NB4 (cell line): Measurements from ENCODE around the gene LIPT1.
"Not testable (repeated sequence)": the region's sequence is repeated elsewhere in the genome, so short reads cannot be mapped to it uniquely, and the experiment has no call there.

Source experiments
- DNase-seq: peaks from one replicate; pipeline ENCODE4 v3.0.0; 2010; ENCODE audit warnings: low read depth
- H3K4me3 ChIP-seq: one replicate; pipeline ENCODE4 v1.5.1; 2011; ENCODE audit warnings: mild to moderate bottlenecking, low read depth, low read length, moderate library complexity
- MYC ChIP-seq: IDR thresholded peaks from 2 replicates; pipeline ENCODE4 v1.6.1; 2011; ENCODE audit warnings: low read depth, low read length
- POLR2A ChIP-seq: IDR thresholded peaks from 2 replicates; pipeline ENCODE4 v1.6.1; 2011; ENCODE audit warnings: mild to moderate bottlenecking; ENCODE audit not compliant: insufficient read length; ENCODE audit errors: extremely low read depth
- TF ChIP-seq, protein P1 (sequence below): IDR thresholded peaks from 2 replicates; pipeline ENCODE4 v1.6.1; 2011; ENCODE audit warnings: low read depth, low read length
- TF ChIP-seq, protein P2 (sequence below): IDR thresholded peaks from one replicate; pipeline ENCODE4 v1.5.1; 2012; ENCODE audit warnings: low read depth, low read length

Gene LIPT1

DNA sequence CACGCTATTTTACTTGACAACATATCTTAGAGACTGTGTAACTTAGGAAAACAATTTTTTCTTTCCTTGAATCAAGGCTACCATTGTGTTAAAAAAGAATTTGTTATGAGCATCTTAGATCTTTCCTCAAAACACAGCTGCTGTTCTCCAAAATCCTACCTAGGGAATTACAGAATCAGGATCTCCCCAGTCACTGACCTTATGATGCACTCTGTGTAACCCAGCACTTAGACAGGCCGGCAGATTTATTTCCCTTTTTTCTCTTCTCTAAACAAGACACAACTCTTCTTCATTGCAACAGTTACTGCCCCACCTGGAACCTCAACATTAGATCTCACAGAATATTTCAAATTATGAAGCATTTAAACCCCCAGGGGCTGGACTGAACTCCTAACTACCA is 26.8 kb upstream of the LIPT1 start:
- no peak for TF ChIP-seq MYC
- TF ChIP-seq, protein P1, sequence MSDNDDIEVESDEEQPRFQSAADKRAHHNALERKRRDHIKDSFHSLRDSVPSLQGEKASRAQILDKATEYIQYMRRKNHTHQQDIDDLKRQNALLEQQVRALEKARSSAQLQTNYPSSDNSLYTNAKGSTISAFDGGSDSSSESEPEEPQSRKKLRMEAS: no peak
- TF ChIP-seq, protein P2, sequence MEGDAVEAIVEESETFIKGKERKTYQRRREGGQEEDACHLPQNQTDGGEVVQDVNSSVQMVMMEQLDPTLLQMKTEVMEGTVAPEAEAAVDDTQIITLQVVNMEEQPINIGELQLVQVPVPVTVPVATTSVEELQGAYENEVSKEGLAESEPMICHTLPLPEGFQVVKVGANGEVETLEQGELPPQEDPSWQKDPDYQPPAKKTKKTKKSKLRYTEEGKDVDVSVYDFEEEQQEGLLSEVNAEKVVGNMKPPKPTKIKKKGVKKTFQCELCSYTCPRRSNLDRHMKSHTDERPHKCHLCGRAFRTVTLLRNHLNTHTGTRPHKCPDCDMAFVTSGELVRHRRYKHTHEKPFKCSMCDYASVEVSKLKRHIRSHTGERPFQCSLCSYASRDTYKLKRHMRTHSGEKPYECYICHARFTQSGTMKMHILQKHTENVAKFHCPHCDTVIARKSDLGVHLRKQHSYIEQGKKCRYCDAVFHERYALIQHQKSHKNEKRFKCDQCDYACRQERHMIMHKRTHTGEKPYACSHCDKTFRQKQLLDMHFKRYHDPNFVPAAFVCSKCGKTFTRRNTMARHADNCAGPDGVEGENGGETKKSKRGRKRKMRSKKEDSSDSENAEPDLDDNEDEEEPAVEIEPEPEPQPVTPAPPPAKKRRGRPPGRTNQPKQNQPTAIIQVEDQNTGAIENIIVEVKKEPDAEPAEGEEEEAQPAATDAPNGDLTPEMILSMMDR: no peak
- no peak for TF ChIP-seq POLR2A
- DNase-seq: no peak

DNA sequence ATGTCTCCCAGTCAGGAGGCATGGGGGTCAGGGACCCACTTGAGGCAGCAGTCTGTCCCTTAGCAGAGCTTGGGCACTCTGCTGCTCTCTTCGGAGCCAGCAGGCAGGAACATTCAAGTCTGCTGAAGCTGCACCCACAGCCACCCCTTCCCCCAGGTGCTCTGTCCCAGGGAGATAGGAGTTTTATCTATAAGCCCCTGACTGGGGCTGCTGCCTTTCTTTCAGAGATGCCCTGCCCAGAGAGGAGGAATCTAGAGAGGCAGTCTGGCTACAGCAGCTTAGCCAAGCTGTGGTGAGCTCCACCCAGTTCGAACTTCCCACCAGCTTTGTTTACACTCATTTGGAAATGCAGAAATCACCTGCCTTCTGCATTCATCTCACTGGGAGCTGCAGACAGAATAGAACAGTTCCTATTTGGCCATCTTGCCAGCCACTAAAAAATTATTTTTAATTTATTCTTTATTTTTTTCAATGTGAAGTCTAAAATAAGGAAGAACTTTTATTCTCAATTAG is 19.7 kb upstream of the LIPT1 start:
- not testable (repeated sequence) for H3K4me3 ChIP-seq, DNase-seq

More for the DNA sequence above, 26.8 kb upstream of the LIPT1 start:
- no peak overlapping the region for H3K4me3 ChIP-seq

DNA sequence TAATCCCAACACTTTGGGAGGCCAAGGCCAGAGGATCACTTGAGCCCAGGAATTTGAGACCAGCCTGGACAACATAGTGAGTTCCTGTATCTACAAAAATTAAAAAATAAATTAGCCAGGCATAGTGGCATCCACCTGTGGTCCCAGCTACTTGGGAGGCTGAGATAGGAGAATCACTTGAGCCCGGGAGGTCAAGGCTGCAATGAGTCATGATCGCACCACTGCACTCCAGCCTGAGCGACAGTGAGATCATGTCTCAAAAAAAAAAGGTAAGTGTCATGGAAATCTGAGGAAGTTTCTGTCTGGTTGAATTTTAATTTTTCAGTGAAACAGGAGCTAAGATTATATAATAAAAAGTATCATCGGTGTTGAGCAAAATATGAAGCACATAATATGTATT is 15.8 kb upstream of the LIPT1 start:
- H3K4me3 ChIP-seq: no peak overlapping the region
- no peak for DNase-seq
- no peak for TF ChIP-seq MYC
- TF ChIP-seq, protein P1: no peak
- TF ChIP-seq, protein P2: no peak
- no peak for TF ChIP-seq POLR2A

DNA sequence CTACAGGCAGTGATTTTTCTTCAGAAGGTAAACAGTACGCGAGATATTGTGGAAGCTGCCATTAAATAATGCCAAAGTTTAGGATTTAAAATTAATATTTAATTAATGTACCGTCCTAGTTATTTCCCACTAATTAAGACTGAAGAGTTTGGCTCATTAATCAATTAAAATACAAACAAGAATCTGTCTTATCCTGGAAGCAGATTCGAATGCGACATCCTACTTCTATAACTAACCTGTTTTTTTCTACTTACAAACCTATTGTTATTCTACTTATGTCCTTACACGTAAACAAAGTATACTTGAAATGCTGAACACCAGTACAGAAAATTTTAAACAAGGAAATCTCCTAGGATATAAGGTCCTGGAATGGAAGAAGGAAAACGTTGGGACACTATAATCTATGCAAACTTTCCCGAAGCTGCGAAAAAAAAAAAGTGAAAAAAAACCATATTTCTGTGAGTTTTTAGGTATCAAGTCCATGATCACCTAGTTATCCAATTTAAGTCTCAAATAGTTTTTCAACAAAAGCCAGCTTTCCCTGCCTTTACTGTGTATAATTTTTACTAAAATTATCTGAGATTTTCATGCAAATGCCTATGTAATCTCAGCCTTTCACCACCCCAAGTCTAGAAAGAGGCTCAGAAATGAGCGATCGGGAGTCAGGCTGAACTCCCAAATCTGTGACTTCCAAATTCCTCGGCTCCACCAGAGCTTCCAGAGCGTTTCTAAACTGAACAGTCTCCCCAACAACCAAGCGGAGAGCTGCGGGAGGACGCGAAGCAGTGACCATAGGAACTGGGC is 14.5 kb upstream of the LIPT1 start:
- peak overlapping the region; percentile 80 for H3K4me3 ChIP-seq
- TF ChIP-seq, protein P2: no peak
- no peak for TF ChIP-seq MYC
- DNase-seq: no peak

DNA sequence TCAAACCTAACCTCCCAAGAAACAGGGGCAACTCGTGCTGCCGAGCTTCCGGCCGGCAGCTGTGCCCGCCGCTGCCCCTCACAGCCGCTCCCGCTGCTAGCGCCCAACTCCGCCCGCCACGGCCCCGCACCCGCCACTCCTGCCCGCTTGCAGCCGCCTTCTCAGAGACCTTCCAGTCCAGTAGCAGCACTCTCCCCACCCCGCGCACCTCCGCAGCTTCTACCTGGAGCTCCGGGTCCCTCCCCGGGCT is 14.0 kb upstream of the LIPT1 start:
- no peak for TF ChIP-seq MYC
- TF ChIP-seq, protein P1: peak; percentile 22; the same call in 1 of the 2 replicates
- no peak for DNase-seq
- H3K4me3 ChIP-seq: peak overlapping the region; percentile 80

DNA sequence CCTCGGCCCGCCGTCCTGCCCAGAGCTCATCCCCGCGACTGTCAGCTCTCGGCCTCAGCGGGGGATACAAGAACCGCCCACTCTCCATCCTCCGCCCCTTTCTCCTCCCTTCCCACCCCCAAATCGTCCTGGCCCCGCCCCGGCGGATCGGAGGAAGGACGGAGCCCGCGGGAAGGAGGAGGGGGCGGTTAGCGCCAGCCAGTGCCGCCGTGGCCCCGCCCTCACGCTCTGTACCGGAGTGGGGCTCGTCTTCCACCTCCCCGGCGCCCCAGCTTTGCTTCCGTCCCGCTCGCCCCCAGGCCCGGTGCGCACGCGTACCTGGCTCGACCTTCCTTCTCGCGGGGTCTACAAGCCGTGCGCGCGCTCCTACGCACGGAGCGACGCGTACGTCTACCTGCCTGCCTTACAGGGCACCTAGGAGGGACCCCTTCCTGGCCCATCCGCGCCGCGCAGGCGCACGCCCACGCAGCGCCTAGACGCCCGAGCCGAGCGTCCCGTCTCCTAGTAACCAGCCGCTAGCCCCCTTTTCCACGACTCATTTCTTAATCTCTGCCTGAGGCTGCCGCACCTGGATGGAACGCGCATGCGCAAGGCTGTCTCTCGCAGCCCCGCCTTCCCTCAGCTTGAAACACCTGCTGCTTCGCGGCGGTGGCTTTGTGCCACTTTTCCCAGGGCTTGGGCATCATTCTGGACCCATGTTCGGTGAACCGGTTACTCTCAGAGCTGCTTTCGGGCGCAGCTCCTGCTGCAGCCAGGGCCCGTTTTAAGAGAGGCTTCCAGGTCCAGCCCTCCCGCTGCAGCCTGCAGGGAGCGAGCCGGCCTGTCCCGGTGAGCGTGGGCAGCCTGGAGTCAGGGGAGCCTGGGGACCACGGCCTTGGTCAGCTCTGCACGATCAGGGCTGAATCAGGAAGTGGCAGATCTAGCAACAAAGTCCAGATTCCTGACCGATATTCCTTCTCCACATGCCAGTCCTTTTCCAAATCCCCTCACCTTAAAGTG is 13.4 kb upstream of the LIPT1 start, which contains the start of gene C2orf15:
C2orf15 (plus strand) TSS at position 598 of the 999 bp plus-strand sequence. CDS start 8,852 bp downstream, outside the sequence.
- H3K4me3 ChIP-seq: peak within 1 kb of the TSS; percentile 80
- DNase-seq: peak; percentile 97
- TF ChIP-seq, protein P2: no peak
- TF ChIP-seq, protein P1: peak; percentile 21; the same call in 1 of the 2 replicates
- TF ChIP-seq MYC: peak; percentile 33; the same call in 1 of the 2 replicates
- TF ChIP-seq POLR2A: peak; percentile 66
